GM12878 (cell line): ENCODE measurements around the gene TCL1B. TPM values are rescaled to one million over a fixed set of nuclear protein-coding genes. Genes with fewer than 3 reads are reported as not detected.

Experiments
- ATAC-seq: fragments of 200-7000 bp; cut with Tn5 transposase; 3 replicates; pipeline ENCODE4 v1.9.1; 2020; ENCODE audit warnings: mild to moderate bottlenecking, moderate library complexity
- BruUV-seq: library from RNA; stranded (reverse); fragments of 400-500 nt; replicated peaks from 2 replicates; lab custom pipeline; 2021; lab: Mats Ljungman, UMichigan
- CTCF ChIA-PET: fragments of 300-600 bp; sonication (Branson Sonifier 250); formaldehyde crosslinking; extraction: SDS; loops from one replicate; lab custom pipeline; 2021; ENCODE audit warnings: inconsistent platforms; lab: Yijun Ruan, JAX
- POLR2A ChIA-PET: fragments of 350-600 bp; formaldehyde crosslinking; extraction: SDS; loops from one replicate; lab custom pipeline; 2021; ENCODE audit warnings: inconsistent platforms; lab: Charles Lee
- RAD21 ChIA-PET: fragments of 300-600 bp; sonication (Branson Sonifier 250); formaldehyde crosslinking; loops from one replicate; lab custom pipeline; 2023; ENCODE audit warnings: antibody characterized with exemption; ENCODE audit not compliant: unreplicated experiment; lab: Charles Lee
- SMC1A ChIA-PET: fragments of 300-600 bp; sonication (Branson Sonifier 250); formaldehyde crosslinking; loops from one replicate; lab custom pipeline; 2023; ENCODE audit not compliant: unreplicated experiment, uncharacterized antibody; lab: Charles Lee
- DNase-seq: peaks from one replicate; pipeline ENCODE4 v3.0.0-alpha.2; 2011; ENCODE audit warnings: low read depth, low spot score
- FAIRE-seq: peaks from 3 replicates; lab custom pipeline; 2011; peaks lifted over from hg19 to GRCh38; lab: Jason Lieb, UNC
- H2AFZ ChIP-seq: 2 replicates; pipeline ENCODE4 v1.6.0; 2011; ENCODE audit warnings: low read depth, low read length, control low read depth; ENCODE audit not compliant: control insufficient read depth
- H3K27ac ChIP-seq: 2 replicates; pipeline ENCODE4 v1.5.1; 2011; ENCODE audit warnings: control low read depth; ENCODE audit not compliant: control insufficient read depth, insufficient read depth
- H3K27me3 ChIP-seq, 2 experiments: replicated peaks in 1 of 2; 2 replicates each; pipeline versions ENCODE4 v1.6.0 to v1.6.1; 2011; ENCODE audit warnings: low read length in 1 of 2; ENCODE audit not compliant: control insufficient read depth in 2 of 2, insufficient read depth in 2 of 2
- H3K36me3 ChIP-seq, 2 experiments: 2 replicates each; pipeline ENCODE4 v1.5.1; 2011; ENCODE audit warnings: low read length in 1 of 2; ENCODE audit not compliant: control insufficient read depth in 2 of 2, insufficient read depth in 2 of 2
- H3K4me1 ChIP-seq: 2 replicates; pipeline ENCODE4 v1.6.1; 2011; ENCODE audit warnings: mild to moderate bottlenecking, low read length, moderate library complexity, mixed read lengths; ENCODE audit not compliant: control insufficient read depth, insufficient read depth
- H3K4me2 ChIP-seq: 2 replicates; pipeline ENCODE4 v1.6.0; 2011; ENCODE audit warnings: control low read depth; ENCODE audit not compliant: control insufficient read depth, insufficient read depth
- H3K4me3 ChIP-seq: fragments of 200-600 bp; sonication (generic); 2 replicates; pipeline ENCODE4 v1.5.1; 2016
- H3K79me2 ChIP-seq: 2 replicates; pipeline ENCODE4 v1.6.0; 2011; ENCODE audit warnings: low read length; ENCODE audit not compliant: control insufficient read depth, insufficient read depth
- H3K9ac ChIP-seq: 2 replicates; pipeline ENCODE4 v1.8.0; 2011; ENCODE audit warnings: low read length, control low read depth, mixed read lengths; ENCODE audit not compliant: control insufficient read depth, insufficient read depth
- H3K9me3 ChIP-seq: replicated peaks from 3 replicates; pipeline ENCODE4 v1.5.1; 2011; ENCODE audit warnings: mild to moderate bottlenecking, low read length; ENCODE audit not compliant: control insufficient read depth, insufficient read depth
- H4K20me1 ChIP-seq: 2 replicates; pipeline ENCODE4 v1.6.0; 2011; ENCODE audit not compliant: control insufficient read depth, insufficient read depth
- CBX5 ChIP-seq: sonication (generic); IDR thresholded peaks from 2 replicates; pipeline ENCODE4 v1.6.1; 2016; ENCODE audit warnings: low read depth, moderate library complexity, mild to moderate bottlenecking, inconsistent platforms
- CHD2 ChIP-seq: IDR thresholded peaks from 2 replicates; pipeline ENCODE4 v1.6.1; 2011; ENCODE audit warnings: low read depth, low read length, improper control_type of control experiment, borderline replicate concordance
- EED ChIP-seq: sonication (generic); IDR thresholded peaks from 2 replicates; pipeline ENCODE4 v1.6.1; 2016; ENCODE audit warnings: antibody characterized with exemption, low read depth
- IRF4 ChIP-seq: IDR thresholded peaks from 2 replicates; pipeline ENCODE4 v1.6.1; 2011; ENCODE audit warnings: low read depth, low read length
- JUND ChIP-seq: IDR thresholded peaks from 2 replicates; pipeline ENCODE4 v1.6.1; 2012; ENCODE audit warnings: low read depth, mild to moderate bottlenecking, low read length, improper control_type of control experiment, moderate library complexity
- POLR2AphosphoS5 ChIP-seq: IDR thresholded peaks from 2 replicates; pipeline ENCODE4 v1.6.1; 2011; ENCODE audit warnings: mild to moderate bottlenecking, low read length, inconsistent platforms
- RUNX3 ChIP-seq: IDR thresholded peaks from 2 replicates; pipeline ENCODE4 v1.6.1; 2012; ENCODE audit warnings: low read length, inconsistent platforms
- SIX5 ChIP-seq: IDR thresholded peaks from 2 replicates; pipeline ENCODE4 v1.6.1; 2011; ENCODE audit warnings: mild to moderate bottlenecking, low read depth, low read length, moderate library complexity; ENCODE audit not compliant: severe bottlenecking
- SP1 ChIP-seq: IDR thresholded peaks from one replicate; pipeline ENCODE4 v1.6.1; 2011; ENCODE audit warnings: low read depth, low read length
- SRF ChIP-seq, 2 experiments: IDR thresholded peaks; 2 replicates each; pipeline ENCODE4 v1.6.1; 2011; ENCODE audit warnings: low read depth in 2 of 2, low read length in 2 of 2, mild to moderate bottlenecking in 1 of 2, moderate library complexity in 1 of 2
- SUZ12 ChIP-seq: fragments of 200-600 bp; sonication (generic); IDR thresholded peaks from one replicate; pipeline ENCODE4 v1.6.1; 2018; ENCODE audit warnings: antibody characterized with exemption, mild to moderate bottlenecking; ENCODE audit not compliant: unreplicated experiment
- WRNIP1 ChIP-seq: IDR thresholded peaks from 2 replicates; pipeline ENCODE4 v1.6.1; 2011; ENCODE audit warnings: low read depth, low read length, improper control_type of control experiment, borderline replicate concordance
- ZNF24 ChIP-seq: fragments of 450-650 bp; IDR thresholded peaks from 2 replicates; pipeline ENCODE4 v1.6.1; 2017; ENCODE audit warnings: antibody characterized with exemption, mild to moderate bottlenecking
- WGBS: methylation state at CpG from one replicate; pipeline ENCODE4 v1.1.6; 2016; ENCODE audit warnings: low lambda C conversion rate; ENCODE audit not compliant: insufficient replicate concordance, insufficient coverage; ENCODE audit errors: missing lambda C conversion rate; 5-methylcytosine and 5-hydroxymethylcytosine counted together
- in situ Hi-C: fragments of 300-500 bp; cut with MboI; formaldehyde crosslinking; loops from 9 replicates; pipeline ENCODE4 v1.14.3; 2018; ENCODE audit warnings: mixed read lengths
- intact Hi-C: fragments of 100-400 bp; cut with micrococcal nuclease; formaldehyde crosslinking; loops from one replicate; pipeline ENCODE4 v1.14.2; 2022; ENCODE audit not compliant: unreplicated experiment
- polyA plus RNA-seq, 11 experiments: library from polyadenylated mRNA; depleted of rRNA in 4 of 11; unstranded in 6 of 11; stranded (reverse) in 5 of 11; fragments of >200 nt; fragmentation: Nextera tagmentation in 4 of 11; fragmentation: Illumina TruSeq in 1 of 11; extraction: Ambion mirVana in 4 of 11; extraction: Trizol in 1 of 11; gene quantifications; 1 replicate in 1 of 11; 2 replicates in 10 of 11; pipeline versions ENCODE4 v1.2.1 to v1.2.3, GENCODE V29; 2011 to 2016; ENCODE audit warnings: inconsistent platforms in 2 of 11, missing spikeins in 2 of 11, low read depth in 1 of 11
- total RNA-seq, 4 experiments: library from RNA; depleted of rRNA in 3 of 4; stranded (reverse); fragments of >200 nt in 3 of 4; fragmentation: Illumina TruSeq in 1 of 4; extraction: Trizol in 1 of 4; gene quantifications; 2 replicates each; pipeline versions ENCODE4 v1.2.1 to v1.2.3, GENCODE V29; 2013 to 2021
- TF ChIP-seq, protein P1 (sequence below): IDR thresholded peaks from 2 replicates; pipeline ENCODE4 v1.6.1; 2012; ENCODE audit warnings: low read length, inconsistent platforms
- TF ChIP-seq, protein P2 (sequence below): fragments of 450-650 bp; formaldehyde crosslinking; IDR thresholded peaks from 2 replicates; pipeline ENCODE4 v1.4.0; 2022; ENCODE audit warnings: mild to moderate bottlenecking, moderate library complexity
- TF ChIP-seq, protein P3 (sequence below): fragments of 450-650 bp; IDR thresholded peaks from 2 replicates; pipeline ENCODE4 v1.6.1; 2017; ENCODE audit warnings: borderline replicate concordance
- TF ChIP-seq, protein P4 (sequence below), 3 experiments: IDR thresholded peaks in 2 of 3; conservative IDR thresholded peaks in 1 of 3; 2 replicates each; pipeline ENCODE4 v1.5.1; 2011; ENCODE audit warnings: low read depth in 3 of 3, low read length in 3 of 3, mild to moderate bottlenecking in 3 of 3, control low read depth in 2 of 3, moderate library complexity in 2 of 3, inconsistent platforms in 1 of 3, mixed read lengths in 1 of 3; ENCODE audit not compliant: control insufficient read depth in 2 of 3, insufficient read depth in 1 of 3; ENCODE audit errors: extremely low read depth in 1 of 3

Gene TCL1B
- total and polyA plus RNA-seq, 10 of the 15 experiments (the other 5 are each of a cell fraction or from before 2014, with no cell fraction given): 0.10 to 0.18 (median 0.13) TPM; not detected in 6

DNA sequence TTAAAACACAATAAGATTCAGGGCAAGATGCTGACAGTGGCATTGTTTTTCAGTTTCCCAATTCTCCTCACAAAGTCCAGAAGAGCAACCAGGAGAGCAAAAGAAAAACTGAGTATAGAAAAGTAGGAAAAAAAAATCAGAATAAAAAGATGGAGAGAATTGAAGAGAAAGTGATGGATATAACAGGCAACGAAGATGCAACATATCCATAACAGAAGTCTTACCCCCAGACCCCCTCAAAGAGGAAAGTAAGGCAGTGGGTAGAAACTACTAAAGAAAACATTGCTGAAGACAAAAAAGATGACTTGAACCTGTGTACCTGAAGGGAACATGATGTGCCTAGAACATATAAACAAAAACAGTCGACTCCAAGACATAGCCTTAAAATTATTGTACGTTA lies 17.1 kb downstream of the TCL1B start (continued):
- TF ChIP-seq SUZ12: no peak

DNA sequence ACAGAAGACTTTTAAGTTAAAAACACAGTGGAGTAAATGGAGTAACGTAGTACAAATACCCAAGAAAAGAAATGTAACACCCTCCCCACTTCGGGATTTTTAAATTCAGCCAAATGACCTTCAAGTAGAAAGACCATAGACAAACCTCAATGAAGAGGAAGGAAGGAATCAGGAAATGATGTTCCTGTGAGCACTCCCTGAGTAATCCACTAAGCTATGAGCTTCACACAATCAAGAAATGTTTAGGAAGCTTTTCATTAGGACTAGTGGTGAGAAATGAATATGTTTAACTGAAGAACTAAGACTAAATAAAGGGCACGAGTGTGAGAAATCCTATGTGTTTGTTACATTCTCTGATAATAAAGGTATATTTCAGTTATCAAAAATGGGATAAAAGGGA lies 17.6 kb downstream of the TCL1B start:
- 45% methylated on average over 3 of the region's 3 CpGs for WGBS
- FAIRE-seq (no peak), DNase-seq (no peak), ATAC-seq (no peak)
- Histone ChIP-seq H3K4me2 (no peak overlapping the region), H3K9ac (no peak overlapping the region), H3K27me3 (no peaks in the 10 kb centered on the region), H4K20me1 (no peaks in the 10 kb centered on the region), H3K27ac (no peak overlapping the region), H3K36me3 (no peaks in the 10 kb centered on the region), H3K9me3 (no peaks in the 10 kb centered on the region), H2AFZ (no peak overlapping the region), H3K4me1 (peaks cover 20% of the 10 kb centered on the region), H3K4me3 (no peak overlapping the region), H3K79me2 (no peaks in the 10 kb centered on the region)
- CTCF ChIA-PET: interaction anchor here (0.6 to 1.4 kb wide), 2 partner anchors 98 to 144 kb away, joined by 3 read pairs; no protein-coding TSS in a partner anchor
- intact Hi-C loops (no loop called here), in situ Hi-C loops (no loop called here)
- SMC1A ChIA-PET: no interaction called here
- no TSS peak for BruUV-seq
- RAD21 ChIA-PET: no interaction called here
- POLR2A ChIA-PET: no interaction called here
- no peak for TF ChIP-seq ZNF24
- TF ChIP-seq CHD2: no peak
- TF ChIP-seq WRNIP1: no peak
- TF ChIP-seq, protein P1, sequence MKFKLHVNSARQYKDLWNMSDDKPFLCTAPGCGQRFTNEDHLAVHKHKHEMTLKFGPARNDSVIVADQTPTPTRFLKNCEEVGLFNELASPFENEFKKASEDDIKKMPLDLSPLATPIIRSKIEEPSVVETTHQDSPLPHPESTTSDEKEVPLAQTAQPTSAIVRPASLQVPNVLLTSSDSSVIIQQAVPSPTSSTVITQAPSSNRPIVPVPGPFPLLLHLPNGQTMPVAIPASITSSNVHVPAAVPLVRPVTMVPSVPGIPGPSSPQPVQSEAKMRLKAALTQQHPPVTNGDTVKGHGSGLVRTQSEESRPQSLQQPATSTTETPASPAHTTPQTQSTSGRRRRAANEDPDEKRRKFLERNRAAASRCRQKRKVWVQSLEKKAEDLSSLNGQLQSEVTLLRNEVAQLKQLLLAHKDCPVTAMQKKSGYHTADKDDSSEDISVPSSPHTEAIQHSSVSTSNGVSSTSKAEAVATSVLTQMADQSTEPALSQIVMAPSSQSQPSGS: no peak
- TF ChIP-seq SRF (IDR thresholded peaks at IDR 0.05; ENCODE audit: low read depth in 2 of 2, low read length in 2 of 2): no peak
- TF ChIP-seq SP1: no peak
- TF ChIP-seq EED: no peak
- TF ChIP-seq, protein P2, sequence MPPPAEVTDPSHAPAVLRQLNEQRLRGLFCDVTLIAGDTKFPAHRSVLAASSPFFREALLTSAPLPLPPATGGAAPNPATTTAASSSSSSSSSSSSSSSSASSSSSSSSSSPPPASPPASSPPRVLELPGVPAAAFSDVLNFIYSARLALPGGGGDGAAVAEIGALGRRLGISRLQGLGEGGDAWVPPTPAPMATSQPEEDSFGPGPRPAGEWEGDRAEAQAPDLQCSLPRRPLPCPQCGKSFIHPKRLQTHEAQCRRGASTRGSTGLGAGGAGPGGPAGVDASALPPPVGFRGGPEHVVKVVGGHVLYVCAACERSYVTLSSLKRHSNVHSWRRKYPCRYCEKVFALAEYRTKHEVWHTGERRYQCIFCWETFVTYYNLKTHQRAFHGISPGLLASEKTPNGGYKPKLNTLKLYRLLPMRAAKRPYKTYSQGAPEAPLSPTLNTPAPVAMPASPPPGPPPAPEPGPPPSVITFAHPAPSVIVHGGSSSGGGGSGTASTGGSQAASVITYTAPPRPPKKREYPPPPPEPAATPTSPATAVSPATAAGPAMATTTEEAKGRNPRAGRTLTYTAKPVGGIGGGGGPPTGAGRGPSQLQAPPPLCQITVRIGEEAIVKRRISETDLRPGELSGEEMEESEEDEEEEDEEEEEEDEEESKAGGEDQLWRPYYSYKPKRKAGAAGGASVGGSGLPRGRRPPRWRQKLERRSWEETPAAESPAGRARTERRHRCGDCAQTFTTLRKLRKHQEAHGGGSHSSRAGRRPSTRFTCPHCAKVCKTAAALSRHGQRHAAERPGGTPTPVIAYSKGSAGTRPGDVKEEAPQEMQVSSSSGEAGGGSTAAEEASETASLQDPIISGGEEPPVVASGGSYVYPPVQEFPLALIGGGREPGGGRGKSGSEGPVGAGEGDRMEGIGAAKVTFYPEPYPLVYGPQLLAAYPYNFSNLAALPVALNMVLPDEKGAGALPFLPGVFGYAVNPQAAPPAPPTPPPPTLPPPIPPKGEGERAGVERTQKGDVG (CRISPR knock-in tag): no peak
- TF ChIP-seq CBX5: no peak
- TF ChIP-seq JUND: no peak
- TF ChIP-seq, protein P3, sequence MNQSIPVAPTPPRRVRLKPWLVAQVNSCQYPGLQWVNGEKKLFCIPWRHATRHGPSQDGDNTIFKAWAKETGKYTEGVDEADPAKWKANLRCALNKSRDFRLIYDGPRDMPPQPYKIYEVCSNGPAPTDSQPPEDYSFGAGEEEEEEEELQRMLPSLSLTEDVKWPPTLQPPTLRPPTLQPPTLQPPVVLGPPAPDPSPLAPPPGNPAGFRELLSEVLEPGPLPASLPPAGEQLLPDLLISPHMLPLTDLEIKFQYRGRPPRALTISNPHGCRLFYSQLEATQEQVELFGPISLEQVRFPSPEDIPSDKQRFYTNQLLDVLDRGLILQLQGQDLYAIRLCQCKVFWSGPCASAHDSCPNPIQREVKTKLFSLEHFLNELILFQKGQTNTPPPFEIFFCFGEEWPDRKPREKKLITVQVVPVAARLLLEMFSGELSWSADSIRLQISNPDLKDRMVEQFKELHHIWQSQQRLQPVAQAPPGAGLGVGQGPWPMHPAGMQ: no peak
- TF ChIP-seq, protein P4, sequence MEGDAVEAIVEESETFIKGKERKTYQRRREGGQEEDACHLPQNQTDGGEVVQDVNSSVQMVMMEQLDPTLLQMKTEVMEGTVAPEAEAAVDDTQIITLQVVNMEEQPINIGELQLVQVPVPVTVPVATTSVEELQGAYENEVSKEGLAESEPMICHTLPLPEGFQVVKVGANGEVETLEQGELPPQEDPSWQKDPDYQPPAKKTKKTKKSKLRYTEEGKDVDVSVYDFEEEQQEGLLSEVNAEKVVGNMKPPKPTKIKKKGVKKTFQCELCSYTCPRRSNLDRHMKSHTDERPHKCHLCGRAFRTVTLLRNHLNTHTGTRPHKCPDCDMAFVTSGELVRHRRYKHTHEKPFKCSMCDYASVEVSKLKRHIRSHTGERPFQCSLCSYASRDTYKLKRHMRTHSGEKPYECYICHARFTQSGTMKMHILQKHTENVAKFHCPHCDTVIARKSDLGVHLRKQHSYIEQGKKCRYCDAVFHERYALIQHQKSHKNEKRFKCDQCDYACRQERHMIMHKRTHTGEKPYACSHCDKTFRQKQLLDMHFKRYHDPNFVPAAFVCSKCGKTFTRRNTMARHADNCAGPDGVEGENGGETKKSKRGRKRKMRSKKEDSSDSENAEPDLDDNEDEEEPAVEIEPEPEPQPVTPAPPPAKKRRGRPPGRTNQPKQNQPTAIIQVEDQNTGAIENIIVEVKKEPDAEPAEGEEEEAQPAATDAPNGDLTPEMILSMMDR (IDR thresholded peaks at IDR 0.05 in 2 of 3, conservative IDR thresholded peaks at IDR 0.05 in 1 of 3; ENCODE audit: control insufficient read depth in 2 of 3, extremely low read depth in 1 of 3, insufficient read depth in 1 of 3, low read depth in 3 of 3, low read length in 3 of 3): no peak
- TF ChIP-seq IRF4: no peak
- TF ChIP-seq RUNX3: no peak
- TF ChIP-seq POLR2AphosphoS5: no peak
- no peak for TF ChIP-seq SIX5
